ENCODE measurements around the gene TFAP2C.

Gene TFAP2C

GRCh38 chr20:56595746-56596475 is 33.2 kb upstream of the TFAP2C start:
- Histone ChIP-seq H3K4me3 (ENCODE audit: low read depth, low read length) (no peak overlapping the region), H3K27me3 (replicated peaks) (no peaks in the 10 kb centered on the region), H3K27ac (no peak overlapping the region), H3K36me3 (replicated peaks) (no peaks in the 10 kb centered on the region)
- TF ChIP-seq CTCF (IDR thresholded peaks at IDR 0.05; ENCODE audit: low read depth, low read length, missing control alignments): no peak
- in situ Hi-C loops (cut with HindIII; ENCODE audit: low pct_ligation_motif_present, low sequenced_read_pairs): no loop called here
- DNase-seq: no peak

- Histone ChIP-seq H3K27me3 (replicated peaks) (no peaks in the 10 kb centered on the region), H3K36me3 (replicated peaks) (no peaks in the 10 kb centered on the region), H3K27ac (no peak overlapping the region), H3K4me3 (ENCODE audit: low read depth, low read length) (no peak overlapping the region)
- DNase-seq: no peak
- in situ Hi-C loops (cut with HindIII; ENCODE audit: low pct_ligation_motif_present, low sequenced_read_pairs): no loop called here
- no peak for TF ChIP-seq CTCF (IDR thresholded peaks at IDR 0.05; ENCODE audit: low read depth, low read length, missing control alignments)
Observed at GRCh38 chr20:56601166-56601565, 27.9 kb upstream of the TFAP2C start.

GRCh38 chr20:56604673-56605072 is 24.4 kb upstream of the TFAP2C start:
- Histone ChIP-seq H3K4me3 (ENCODE audit: low read depth, low read length) (no peak overlapping the region), H3K27ac (no peak overlapping the region), H3K36me3 (replicated peaks) (no peaks in the 10 kb centered on the region), H3K27me3 (replicated peaks) (no peaks in the 10 kb centered on the region)
- DNase-seq: no peak
- in situ Hi-C loops (cut with HindIII; ENCODE audit: low pct_ligation_motif_present, low sequenced_read_pairs): no loop called here
- TF ChIP-seq CTCF (IDR thresholded peaks at IDR 0.05; ENCODE audit: low read depth, low read length, missing control alignments): no peak

GRCh38 chr20:56605261-56605996 is 23.7 kb upstream of the TFAP2C start:
- no peak for TF ChIP-seq CTCF (IDR thresholded peaks at IDR 0.05; ENCODE audit: low read depth, low read length, missing control alignments)
- in situ Hi-C loops (cut with HindIII; ENCODE audit: low pct_ligation_motif_present, low sequenced_read_pairs): no loop called here
- DNase-seq: no peak
- Histone ChIP-seq H3K4me3 (ENCODE audit: low read depth, low read length) (no peak overlapping the region), H3K36me3 (replicated peaks) (no peaks in the 10 kb centered on the region), H3K27me3 (replicated peaks) (no peaks in the 10 kb centered on the region), H3K27ac (no peak overlapping the region)

- no peaks in the 10 kb centered on the region for H3K36me3 ChIP-seq (replicated peaks)
- no peak overlapping the region for H3K4me3 ChIP-seq (ENCODE audit: low read depth, low read length)
- DNase-seq: no peak
- in situ Hi-C loops (cut with HindIII; ENCODE audit: low pct_ligation_motif_present, low sequenced_read_pairs): no loop called here
- H3K27ac ChIP-seq: no peak overlapping the region
- no peak for TF ChIP-seq CTCF (IDR thresholded peaks at IDR 0.05; ENCODE audit: low read depth, low read length, missing control alignments)
- no peaks in the 10 kb centered on the region for H3K27me3 ChIP-seq (replicated peaks)
Observed at GRCh38 chr20:56606174-56606945, 22.7 kb upstream of the TFAP2C start.
